Fibroblast of peridontal ligament (primary cell): ENCODE data around the gene MARCHF11.
A peak's percentile ranks its signal among the peaks of the same experiment; 100 is the strongest.

Experiments
- DNase-seq: peaks from one replicate; pipeline ENCODE4 v3.0.0-alpha.2; 2010; ENCODE audit errors: extremely low read depth

MARCHF11 gene, protein sequence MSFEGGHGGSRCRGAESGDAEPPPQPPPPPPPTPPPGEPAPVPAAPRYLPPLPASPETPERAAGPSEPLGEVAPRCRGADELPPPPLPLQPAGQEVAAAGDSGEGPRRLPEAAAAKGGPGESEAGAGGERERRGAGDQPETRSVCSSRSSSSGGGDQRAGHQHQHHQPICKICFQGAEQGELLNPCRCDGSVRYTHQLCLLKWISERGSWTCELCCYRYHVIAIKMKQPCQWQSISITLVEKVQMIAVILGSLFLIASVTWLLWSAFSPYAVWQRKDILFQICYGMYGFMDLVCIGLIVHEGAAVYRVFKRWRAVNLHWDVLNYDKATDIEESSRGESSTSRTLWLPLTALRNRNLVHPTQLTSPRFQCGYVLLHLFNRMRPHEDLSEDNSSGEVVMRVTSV

GRCh38 chr5:16179511-16179935 is at the start of gene MARCHF11:
Gene MARCHF11 (minus strand): TSS chr5:16179791. CDS start chr5:16179575, 216 bp downstream.
- no peak for DNase-seq

GRCh38 chr5:16225927-16226326 is 46.3 kb upstream of the MARCHF11 start:
- DNase-seq, result no peak

- DNase-seq, result no peak
These were observed 12.7 kb upstream of the MARCHF11 start for GRCh38 chr5:16192311-16192710.

DNA sequence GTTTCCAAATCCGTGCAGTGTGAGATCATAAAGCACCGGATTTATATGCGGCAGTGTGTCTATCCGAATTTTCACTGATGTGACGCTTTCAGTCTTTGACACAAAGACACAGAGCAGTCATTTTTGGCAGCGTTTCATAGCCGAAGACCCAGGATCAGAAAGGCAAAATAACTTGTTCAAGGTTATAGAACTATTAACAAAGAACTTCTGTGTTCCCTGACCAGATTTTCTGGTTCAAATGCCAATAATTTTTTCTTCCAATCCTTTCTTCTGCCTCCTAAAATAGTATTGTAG is 1.1 kb upstream of the MARCHF11 start:
- no peak for DNase-seq

DNA sequence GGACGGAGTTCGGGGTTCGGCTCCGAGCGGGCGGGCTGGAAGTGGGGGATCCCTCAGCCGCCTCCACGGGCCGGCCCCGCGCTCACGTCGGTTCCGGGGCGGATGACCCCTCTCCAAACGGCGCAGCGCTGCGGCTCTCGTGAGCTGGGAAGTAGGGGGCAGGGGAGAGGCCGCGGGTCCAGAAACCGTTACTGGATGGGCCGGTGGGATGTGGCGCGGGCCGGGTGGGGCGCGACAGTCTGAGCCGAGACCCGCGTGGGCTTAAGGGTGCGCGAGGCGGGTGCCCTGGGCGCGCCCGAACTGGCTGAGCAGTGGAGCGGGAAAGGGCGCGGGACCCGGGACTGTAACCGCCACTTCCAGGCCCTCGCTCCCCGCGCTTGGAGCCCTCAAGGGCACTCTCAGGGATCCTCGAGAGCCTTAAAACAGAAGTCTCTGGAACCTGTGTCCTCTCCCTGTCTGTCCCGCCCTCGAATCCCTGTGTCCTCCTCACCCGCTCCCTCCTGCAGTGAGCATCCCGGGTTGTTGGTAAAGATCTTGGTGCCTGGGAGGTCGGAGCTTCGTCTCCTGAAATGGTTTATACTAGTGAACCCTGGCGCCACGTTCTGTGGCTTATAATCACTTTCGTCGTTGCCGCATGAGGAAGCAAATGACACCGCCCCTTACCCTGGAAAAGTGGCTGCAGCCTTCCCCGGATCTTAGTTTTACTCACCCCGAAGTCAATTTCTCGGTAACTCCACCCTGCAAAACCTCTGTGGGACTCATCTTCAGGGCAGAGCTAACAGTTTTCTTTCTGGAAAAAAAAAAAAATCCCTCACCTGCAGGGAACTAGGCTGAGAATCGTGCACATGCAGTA is 571 bp upstream of the MARCHF11 start:
- DNase-seq, result no peak

GRCh38 chr5:16178745-16179372 is 732 bp downstream of the MARCHF11 start:
- DNase-seq, result peak; percentile 22

DNA sequence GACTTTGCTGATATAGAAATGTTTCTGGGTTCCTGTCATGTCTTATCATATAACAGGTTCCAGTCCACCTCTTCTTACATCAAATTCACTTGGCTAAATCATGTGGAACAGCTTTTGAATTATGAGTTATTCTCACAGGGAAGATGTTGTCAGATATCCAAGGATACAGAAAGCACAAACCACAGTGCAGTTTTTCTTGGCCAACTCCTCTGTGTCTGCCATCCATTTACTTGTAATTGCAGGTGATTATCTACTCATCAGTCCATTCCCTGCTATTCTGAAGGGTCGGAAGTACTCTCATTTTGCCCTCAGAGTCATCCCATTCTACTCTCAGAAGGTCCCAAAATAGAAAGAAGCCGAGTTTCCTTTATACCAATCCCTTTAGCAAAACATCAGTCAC is 10.0 kb downstream of the MARCHF11 start:
- no peak for DNase-seq

DNA sequence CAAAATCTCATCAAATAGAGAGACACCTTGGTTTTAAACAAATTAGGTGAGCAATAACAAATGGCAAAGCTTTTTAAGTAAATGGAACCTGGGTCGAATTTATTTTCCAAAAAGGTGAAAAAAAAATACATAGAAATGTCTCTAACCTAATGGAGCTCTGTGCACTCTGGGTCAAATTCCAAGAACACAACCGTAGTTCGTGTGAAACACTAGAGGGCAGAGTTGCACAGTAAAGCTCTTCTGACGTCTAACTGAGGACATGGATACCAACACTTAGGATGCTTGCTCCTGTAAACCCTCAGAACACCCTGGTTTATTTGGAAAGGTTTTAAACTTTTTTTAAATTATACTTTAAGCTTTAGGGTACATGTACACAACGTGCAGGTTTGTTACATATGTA is 18.9 kb downstream of the MARCHF11 start:
- peak; percentile 59 for DNase-seq

DNA sequence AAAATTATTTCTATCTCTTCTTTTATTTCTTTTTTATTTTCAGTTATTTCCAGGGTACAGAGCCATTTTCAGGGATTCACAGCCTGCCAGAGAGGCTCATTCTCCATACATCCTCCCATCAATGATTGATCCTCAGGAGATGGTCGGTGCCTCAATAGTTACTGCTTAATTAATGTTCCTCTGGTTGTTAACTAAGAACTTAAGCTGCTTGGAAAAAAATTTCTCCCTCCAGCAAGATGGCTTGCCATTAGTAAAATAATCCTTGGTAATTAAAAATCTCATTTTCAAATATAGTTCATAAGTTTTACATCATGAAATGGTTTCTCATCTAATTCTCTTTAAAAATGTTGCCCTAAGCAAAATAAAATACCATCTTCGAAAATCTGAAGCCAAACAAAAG is 20.0 kb downstream of the MARCHF11 start:
- DNase-seq, result no peak

DNA sequence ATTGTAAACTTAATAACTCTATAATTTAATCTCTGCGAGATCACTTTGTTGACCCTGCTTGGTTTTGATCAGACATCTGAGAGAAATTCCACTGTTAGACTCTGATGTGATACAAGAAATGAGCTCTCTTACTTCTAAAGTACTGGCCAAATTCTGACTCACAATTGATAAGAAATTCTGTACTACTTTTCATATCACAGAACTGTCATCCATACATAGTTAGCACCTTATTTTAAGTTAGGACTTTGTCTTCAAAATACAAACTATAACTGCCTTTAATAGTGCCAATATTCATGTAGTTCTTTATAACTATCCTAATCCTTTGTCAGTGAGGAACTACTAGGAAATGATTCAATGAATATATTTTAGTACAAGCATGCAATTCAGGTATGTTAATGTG is 23.4 kb downstream of the MARCHF11 start:
- DNase-seq, result no peak

- DNase-seq, result no peak
These were observed 26.7 kb downstream of the MARCHF11 start for GRCh38 chr5:16152601-16153568.

DNA sequence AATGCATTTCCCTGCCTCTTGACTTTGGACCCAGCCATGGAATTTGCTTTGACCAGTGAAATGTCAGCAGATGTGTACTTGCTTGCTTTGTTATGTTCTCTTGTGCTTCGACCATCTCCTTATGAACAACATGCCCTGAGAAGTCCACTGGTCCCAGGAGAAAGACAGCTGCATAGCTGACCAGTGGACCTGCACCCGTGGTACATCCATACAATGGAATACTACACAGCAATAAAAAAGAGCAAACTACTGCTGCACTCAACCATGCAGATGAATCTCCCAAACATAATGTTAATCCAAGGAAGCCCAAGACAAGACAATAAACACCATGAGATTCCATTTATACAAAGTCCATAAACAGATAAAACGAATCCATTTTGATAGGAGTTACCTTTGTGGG is 30.0 kb downstream of the MARCHF11 start:
- DNase-seq, result no peak

DNA sequence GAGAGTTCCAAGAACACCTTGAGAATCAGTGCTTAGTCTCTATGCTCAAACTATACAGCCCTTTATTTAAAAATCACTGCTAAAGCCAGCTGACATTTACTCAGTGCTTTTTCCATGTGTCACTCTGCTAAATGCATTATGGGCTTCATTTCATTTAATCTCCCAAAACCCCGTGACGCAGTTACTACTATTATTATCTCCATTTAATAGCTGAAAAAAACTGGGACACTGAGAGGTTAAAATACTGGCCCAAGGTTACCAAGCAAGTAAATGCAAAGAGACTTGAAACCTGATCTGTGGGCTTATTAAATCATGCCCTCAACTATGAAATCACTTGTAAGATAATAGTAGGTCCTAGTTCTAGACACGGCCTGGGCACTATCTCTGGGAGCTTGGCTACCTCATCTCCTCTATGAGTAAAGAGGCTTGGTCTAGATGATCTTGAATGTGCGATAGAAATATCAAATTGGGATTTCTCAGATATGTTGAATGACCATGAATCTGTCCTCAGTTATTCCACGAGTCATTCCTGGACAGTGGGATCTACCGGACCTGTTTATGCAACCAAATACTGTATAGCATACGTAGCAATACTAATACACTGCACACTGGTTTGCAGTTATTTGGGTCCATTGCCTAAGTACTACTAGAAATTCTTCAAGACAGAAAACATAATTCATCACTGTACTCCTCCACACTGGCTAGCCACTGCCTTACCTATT is 32.3 kb downstream of the MARCHF11 start:
- DNase-seq, result no peak

- no peak for DNase-seq
These were observed 35.2 kb downstream of the MARCHF11 start for GRCh38 chr5:16144416-16144815.

DNA sequence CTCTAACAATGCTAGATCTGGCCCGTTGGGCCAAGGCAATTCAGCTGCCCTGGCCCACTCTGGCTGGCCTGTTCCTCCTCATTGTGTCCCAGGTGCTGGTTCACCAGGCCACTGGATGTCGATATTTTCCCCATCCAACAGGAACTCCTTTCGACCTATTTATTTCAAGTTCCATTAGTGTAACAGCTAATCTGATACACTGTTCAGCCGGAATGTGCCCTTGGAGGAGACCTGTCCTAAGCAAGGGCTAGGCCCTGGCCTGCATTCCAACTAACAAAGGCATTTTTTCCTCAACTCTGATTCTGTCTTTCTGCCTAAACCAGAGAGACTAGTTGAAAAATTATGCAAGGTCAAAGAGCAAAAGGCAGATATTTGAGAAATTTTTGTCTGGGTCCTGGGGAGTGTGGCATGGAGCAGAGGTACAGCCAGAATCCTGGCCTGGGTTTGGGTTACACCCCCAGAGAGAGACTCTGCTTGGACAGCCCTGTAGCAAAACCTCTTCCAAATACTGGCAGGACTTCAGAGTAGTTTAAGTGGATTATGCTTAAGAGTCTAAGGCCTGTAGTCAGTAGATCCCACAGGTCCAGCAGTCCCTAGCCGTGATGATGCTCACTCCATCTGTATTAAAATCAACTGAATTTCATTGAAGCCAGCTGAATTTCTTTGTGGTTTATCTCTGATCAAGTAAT is 36.1 kb downstream of the MARCHF11 start:
- no peak for DNase-seq

DNA sequence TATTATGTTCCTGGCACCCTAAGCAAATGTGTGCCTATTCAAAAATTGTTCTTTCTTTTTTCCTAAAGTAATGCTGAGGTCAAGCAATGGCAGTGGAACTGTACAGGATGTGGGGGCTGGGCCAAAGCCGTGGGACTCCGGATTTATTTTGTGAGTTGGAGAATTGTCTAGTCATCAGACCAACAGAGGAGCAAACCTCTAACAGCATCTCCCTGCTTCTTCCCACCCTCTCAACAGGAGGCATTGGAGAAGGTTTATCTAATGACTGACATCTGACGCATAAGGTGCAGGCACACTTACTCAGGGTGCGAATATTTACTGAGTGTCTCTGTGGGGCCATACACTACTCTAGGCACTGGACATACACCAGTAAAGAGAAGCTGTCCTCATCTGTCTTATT is 38.6 kb downstream of the MARCHF11 start:
- no peak for DNase-seq

- no peak for DNase-seq
These were observed 39.2 kb downstream of the MARCHF11 start for GRCh38 chr5:16140417-16140816.

- DNase-seq, result no peak
These were observed 42.4 kb downstream of the MARCHF11 start for GRCh38 chr5:16137177-16137576.

- DNase-seq, result no peak
These were observed 44.1 kb downstream of the MARCHF11 start for GRCh38 chr5:16135506-16135905.

DNA sequence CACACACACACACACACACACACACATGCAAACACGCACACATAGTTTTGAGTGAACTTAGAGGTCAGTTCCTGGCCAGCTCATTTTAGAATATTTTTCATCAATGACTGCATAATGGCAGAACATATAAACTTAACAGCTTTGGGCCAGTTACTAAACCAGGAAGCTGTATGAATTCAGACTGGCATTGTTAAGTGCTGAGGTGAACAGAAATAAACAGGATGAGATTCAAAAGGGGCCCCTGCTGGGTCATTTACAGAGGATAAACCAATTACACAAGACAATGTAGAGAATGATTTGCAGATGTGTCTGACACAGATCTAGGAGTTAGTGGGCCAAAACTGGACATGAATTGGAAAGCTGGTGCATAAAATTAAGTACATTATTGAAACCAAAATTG is 44.6 kb downstream of the MARCHF11 start:
- no peak for DNase-seq
